ENCODE data around the gene MOXD1. TPM values are rescaled to one million over a fixed set of nuclear protein-coding genes. Genes with fewer than 3 reads are reported as not detected.

The MOXD1 gene
- total and polyA plus RNA-seq, 2 experiments from 2014 or later, result 9.0 to 16.8 TPM

DNA sequence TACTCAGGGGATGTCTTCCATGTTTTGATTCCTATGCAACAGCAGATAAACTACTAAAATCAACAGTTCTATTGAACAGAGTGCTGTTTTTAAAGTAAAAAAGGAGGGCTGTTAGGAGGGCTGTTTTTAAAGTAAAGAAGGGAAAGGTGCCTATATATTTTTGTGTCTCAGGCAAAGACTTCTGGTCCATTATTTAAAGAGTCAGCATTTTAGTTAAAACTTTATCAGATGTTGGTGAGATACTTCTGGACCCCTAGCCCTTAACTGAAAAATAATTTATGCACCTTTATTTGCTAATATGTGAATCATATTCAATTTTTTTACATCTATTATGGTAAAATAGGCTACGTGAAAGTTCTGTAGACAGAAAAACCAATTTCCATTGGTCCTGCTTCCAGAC, 144.8 kb downstream of the MOXD1 start:
- WGBS (ENCODE audit: low lambda C conversion rate, missing lambda C conversion rate), result 95% methylated on average over 1 of the region's 1 CpG
- no peaks in the 10 kb centered on the region for H3K27me3 ChIP-seq
- no peaks in the 10 kb centered on the region for H4K20me1 ChIP-seq (ENCODE audit: insufficient read depth, poor library complexity, severe bottlenecking)
- H3K4me1 ChIP-seq (ENCODE audit: insufficient read depth), result no peaks in the 10 kb centered on the region
- no peak overlapping the region for H3K4me3 ChIP-seq
- no peak overlapping the region for H3K27ac ChIP-seq
- no peak overlapping the region for H3K4me2 ChIP-seq
- no peaks in the 10 kb centered on the region for H3K36me3 ChIP-seq (replicated peaks; ENCODE audit: insufficient read depth, low read depth)
- H3K9me3 ChIP-seq (ENCODE audit: low read depth), result no peaks in the 10 kb centered on the region
- no peak for DNase-seq (ENCODE audit: low spot score)
- H3K79me2 ChIP-seq, result no peaks in the 10 kb centered on the region
- no peak overlapping the region for H2AFZ ChIP-seq
- H3K9me2 ChIP-seq (replicated peaks; ENCODE audit: insufficient read depth), result no peaks in the 10 kb centered on the region
- no peak for TF ChIP-seq CTCF (IDR thresholded peaks at IDR 0.05; ENCODE audit: poor library complexity)
- no peak for TF ChIP-seq EZH2phosphoT487 (IDR thresholded peaks at IDR 0.05; ENCODE audit: low read depth, severe bottlenecking, unreplicated experiment)
- TF ChIP-seq EZH2 (IDR thresholded peaks at IDR 0.05; ENCODE audit: borderline replicate concordance), result no peak

DNA sequence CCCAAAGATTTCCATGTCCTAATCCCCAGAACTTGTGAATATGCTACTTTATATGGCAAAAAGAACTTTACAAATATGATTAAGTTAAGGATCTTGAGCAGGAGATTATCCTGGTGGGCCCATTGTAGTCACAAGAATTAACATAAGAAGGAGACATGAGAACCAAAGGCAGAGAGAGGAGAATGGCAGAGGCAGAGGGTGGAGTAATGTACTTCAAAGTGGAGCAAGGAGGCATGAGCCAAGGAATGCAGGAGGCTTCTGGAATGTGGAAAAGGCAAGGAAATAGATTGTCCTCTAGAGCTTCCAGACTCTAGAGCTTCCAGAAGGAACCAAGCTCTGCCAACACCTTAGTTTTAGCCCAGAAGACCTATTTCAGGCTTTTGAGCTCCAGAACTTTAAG, 147.4 kb downstream of the MOXD1 start:
- no peaks in the 10 kb centered on the region for H3K79me2 ChIP-seq
- no peaks in the 10 kb centered on the region for H4K20me1 ChIP-seq (ENCODE audit: insufficient read depth, poor library complexity, severe bottlenecking)
- no peaks in the 10 kb centered on the region for H3K27me3 ChIP-seq
- no peaks in the 10 kb centered on the region for H3K9me3 ChIP-seq (ENCODE audit: low read depth)
- no peak for TF ChIP-seq EZH2phosphoT487 (IDR thresholded peaks at IDR 0.05; ENCODE audit: low read depth, severe bottlenecking, unreplicated experiment)
- no peak for TF ChIP-seq EZH2 (IDR thresholded peaks at IDR 0.05; ENCODE audit: borderline replicate concordance)
- TF ChIP-seq CTCF (IDR thresholded peaks at IDR 0.05; ENCODE audit: poor library complexity), result no peak
- no peaks in the 10 kb centered on the region for H3K36me3 ChIP-seq (replicated peaks; ENCODE audit: insufficient read depth, low read depth)
- no peaks in the 10 kb centered on the region for H3K9me2 ChIP-seq (replicated peaks; ENCODE audit: insufficient read depth)
- H3K4me2 ChIP-seq, result no peak overlapping the region
- no peaks in the 10 kb centered on the region for H3K4me1 ChIP-seq (ENCODE audit: insufficient read depth)
- no peak overlapping the region for H2AFZ ChIP-seq
- no peak for DNase-seq (ENCODE audit: low spot score)
- H3K4me3 ChIP-seq, result no peak overlapping the region
- no peak overlapping the region for H3K27ac ChIP-seq

DNA sequence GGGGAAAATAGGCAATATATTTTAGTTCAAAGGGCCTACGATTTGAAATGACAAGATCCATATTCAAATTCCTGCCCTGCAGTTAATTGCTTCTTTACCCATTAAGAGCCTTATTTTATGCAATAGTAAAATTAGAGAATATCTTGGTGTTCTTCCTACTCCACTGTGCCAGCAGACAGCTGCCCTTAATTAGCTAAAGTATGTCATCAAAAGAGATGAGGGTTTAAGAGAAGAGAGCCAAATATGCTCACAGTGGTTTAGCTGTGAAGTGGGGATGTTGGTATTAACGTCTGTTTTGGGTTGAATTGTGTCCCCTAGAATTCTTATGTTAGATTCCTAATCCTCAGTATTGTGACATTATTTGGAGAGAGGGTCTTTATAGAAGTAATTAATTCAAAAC, 148.1 kb downstream of the MOXD1 start:
- H3K9me2 ChIP-seq (replicated peaks; ENCODE audit: insufficient read depth), result no peaks in the 10 kb centered on the region

More for the DNA sequence above, 148.1 kb downstream of the MOXD1 start:
- H3K4me2 ChIP-seq, result no peak overlapping the region
- no peaks in the 10 kb centered on the region for H3K36me3 ChIP-seq (replicated peaks; ENCODE audit: insufficient read depth, low read depth)
- no peaks in the 10 kb centered on the region for H4K20me1 ChIP-seq (ENCODE audit: insufficient read depth, poor library complexity, severe bottlenecking)
- no peak overlapping the region for H3K4me3 ChIP-seq
- no peak overlapping the region for H3K27ac ChIP-seq
- TF ChIP-seq EZH2 (IDR thresholded peaks at IDR 0.05; ENCODE audit: borderline replicate concordance), result no peak
- TF ChIP-seq EZH2phosphoT487 (IDR thresholded peaks at IDR 0.05; ENCODE audit: low read depth, severe bottlenecking, unreplicated experiment), result no peak
- no peak for TF ChIP-seq CTCF (IDR thresholded peaks at IDR 0.05; ENCODE audit: poor library complexity)
- H3K4me1 ChIP-seq (ENCODE audit: insufficient read depth), result no peaks in the 10 kb centered on the region
- no peak overlapping the region for H2AFZ ChIP-seq
- DNase-seq (ENCODE audit: low spot score), result no peak
- no peaks in the 10 kb centered on the region for H3K79me2 ChIP-seq
- WGBS (ENCODE audit: low lambda C conversion rate, missing lambda C conversion rate), result 46% methylated on average over 2 of the region's 2 CpGs
- no peaks in the 10 kb centered on the region for H3K9me3 ChIP-seq (ENCODE audit: low read depth)
- H3K27me3 ChIP-seq, result no peaks in the 10 kb centered on the region

Measured in hepatocyte (in vitro differentiated cells).